NT2/D1 (cell line): ENCODE data around the gene ADAMTS4.

Experiments
- SUZ12 ChIP-seq: IDR thresholded peaks from 2 replicates; pipeline ENCODE4 v1.6.1; 2011; ENCODE audit not compliant: insufficient read length, insufficient read depth; ENCODE audit errors: extremely low read depth
- ZNF274 ChIP-seq: IDR thresholded peaks from 2 replicates; pipeline ENCODE4 v1.6.1; 2011; ENCODE audit warnings: mild to moderate bottlenecking, low read depth, low read length

DNA sequence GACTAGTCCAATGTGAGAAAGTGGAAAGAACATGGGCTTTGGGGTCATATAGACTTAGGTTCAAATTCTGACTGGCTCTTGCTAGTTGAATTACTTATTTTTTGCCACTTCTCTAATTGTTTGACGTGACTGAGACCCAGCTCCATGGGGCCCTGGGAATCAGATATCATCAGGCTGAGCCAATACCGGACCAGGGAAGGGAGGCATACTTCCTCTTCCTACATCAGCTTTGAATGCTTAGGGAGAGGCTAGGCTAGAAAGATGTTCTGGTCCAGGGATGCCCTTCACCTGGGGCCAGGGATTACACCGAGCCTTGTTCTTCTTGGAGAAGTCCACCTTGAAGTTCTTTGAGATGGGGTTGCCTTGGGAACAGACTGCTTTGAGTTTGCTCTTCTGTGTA is 42.8 kb upstream of the ADAMTS4 start:
- TF ChIP-seq ZNF274 (no peak), SUZ12 (no peak)
